Measurements from ENCODE around the gene SACM1L.

SACM1L gene

DNA sequence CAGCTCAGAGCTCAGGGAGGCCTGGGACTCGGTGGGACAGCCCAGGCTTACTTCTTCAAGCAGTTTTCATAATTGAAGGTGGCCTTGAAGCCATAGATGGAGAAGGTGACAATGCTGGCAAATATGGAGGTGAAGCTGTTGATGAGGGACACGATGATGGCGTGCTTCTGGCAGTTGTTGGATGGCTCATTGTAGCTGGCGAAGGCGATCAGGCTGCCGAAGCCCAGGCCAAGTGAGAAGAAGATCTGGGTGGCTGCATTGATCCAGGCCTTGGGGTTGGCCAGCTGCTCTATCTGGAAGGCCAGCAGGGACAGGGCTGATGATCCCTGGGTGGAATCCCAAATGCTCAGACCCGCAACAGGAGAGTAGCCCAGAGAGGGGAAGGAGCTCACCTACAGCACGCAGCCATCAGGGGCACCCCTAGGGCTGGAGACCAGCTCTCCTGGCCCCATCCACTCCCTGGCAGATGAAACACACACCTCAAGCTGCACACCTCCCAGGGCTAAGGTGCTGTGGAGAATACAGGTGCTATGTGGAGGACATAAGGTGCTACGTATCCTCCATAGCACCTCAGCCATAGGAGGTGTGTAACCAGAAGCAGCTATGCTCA lies 82.1 kb downstream of the SACM1L start:
- no peak for DNase-seq (ENCODE audit: low read depth)
- TF ChIP-seq, protein P1, sequence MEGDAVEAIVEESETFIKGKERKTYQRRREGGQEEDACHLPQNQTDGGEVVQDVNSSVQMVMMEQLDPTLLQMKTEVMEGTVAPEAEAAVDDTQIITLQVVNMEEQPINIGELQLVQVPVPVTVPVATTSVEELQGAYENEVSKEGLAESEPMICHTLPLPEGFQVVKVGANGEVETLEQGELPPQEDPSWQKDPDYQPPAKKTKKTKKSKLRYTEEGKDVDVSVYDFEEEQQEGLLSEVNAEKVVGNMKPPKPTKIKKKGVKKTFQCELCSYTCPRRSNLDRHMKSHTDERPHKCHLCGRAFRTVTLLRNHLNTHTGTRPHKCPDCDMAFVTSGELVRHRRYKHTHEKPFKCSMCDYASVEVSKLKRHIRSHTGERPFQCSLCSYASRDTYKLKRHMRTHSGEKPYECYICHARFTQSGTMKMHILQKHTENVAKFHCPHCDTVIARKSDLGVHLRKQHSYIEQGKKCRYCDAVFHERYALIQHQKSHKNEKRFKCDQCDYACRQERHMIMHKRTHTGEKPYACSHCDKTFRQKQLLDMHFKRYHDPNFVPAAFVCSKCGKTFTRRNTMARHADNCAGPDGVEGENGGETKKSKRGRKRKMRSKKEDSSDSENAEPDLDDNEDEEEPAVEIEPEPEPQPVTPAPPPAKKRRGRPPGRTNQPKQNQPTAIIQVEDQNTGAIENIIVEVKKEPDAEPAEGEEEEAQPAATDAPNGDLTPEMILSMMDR (conservative IDR thresholded peaks at IDR 0.05; ENCODE audit: low read length): no peak
- no peak overlapping the region for H3K4me3 ChIP-seq (ENCODE audit: low read length)

DNA sequence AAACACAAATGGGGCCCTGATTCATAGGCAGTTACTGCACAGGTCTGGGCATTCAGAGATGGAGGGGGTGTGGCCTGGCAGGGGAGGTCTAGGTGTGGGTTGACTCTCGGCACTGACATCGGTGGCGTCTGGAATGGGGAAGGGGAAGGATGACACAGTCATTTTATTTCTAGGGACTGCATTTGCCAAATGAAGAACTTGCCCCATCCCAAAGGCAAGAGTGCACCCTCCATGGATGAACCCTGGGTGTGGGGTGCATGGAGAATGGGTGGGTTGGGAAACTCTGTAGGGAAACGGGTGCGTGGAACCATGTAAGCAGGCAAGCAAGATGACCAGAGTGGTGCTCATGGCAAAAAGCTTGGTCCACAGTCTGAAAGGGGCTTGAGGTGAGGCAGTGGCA lies 82.6 kb downstream of the SACM1L start:
- DNase-seq (ENCODE audit: low read depth): no peak
- no peak overlapping the region for H3K4me3 ChIP-seq (ENCODE audit: low read length)
- TF ChIP-seq, protein P1 (conservative IDR thresholded peaks at IDR 0.05; ENCODE audit: low read length): no peak

GRCh38 chr3:45772341-45773035 lies 83.3 kb downstream of the SACM1L start:
- no peak overlapping the region for H3K4me3 ChIP-seq (ENCODE audit: low read length)
- no peak for DNase-seq (ENCODE audit: low read depth)
- TF ChIP-seq, protein P1 (conservative IDR thresholded peaks at IDR 0.05; ENCODE audit: low read length): no peak

- TF ChIP-seq, protein P1 (conservative IDR thresholded peaks at IDR 0.05; ENCODE audit: low read length): no peak
These were observed 83.9 kb downstream of the SACM1L start for GRCh38 chr3:45773072-45773471.

DNA sequence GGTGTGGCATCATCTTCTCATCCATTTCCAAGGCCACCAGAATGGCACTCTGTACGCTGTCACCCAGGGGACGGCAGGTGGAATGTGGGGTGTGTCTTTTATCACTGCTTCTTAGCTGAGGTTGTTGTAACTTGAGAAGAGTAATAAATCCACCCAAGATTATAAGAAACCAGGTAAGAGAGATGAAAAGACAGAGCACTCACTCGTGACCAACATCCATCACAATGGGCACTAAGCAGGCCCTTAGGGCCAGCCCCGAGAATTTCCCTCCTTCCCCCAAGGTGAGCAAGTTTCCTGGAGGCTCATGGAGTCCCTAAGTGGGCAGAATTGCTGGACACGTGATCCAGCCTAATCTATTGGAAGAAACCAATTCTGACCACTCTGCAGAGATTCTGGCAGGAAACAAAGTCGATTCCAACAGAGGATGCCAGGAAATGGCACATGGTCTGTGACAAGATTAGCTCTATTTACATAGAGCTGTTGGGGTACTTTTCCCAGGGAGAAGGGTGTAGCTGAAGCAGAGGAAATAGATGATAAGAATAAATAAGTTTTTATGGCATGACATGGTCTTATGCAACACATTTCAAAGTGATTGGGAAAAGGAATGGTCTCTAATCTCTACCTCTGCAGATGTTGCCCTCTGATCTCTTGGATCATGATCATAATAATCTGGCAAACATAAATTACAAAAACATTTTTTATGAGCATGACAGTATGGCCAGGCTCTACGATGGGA lies 84.7 kb downstream of the SACM1L start:
- no peak overlapping the region for H3K4me3 ChIP-seq (ENCODE audit: low read length)
- DNase-seq (ENCODE audit: low read depth): no peak
- TF ChIP-seq, protein P1 (conservative IDR thresholded peaks at IDR 0.05; ENCODE audit: low read length): no peak

More at GRCh38 chr3:45773072-45773471, 83.9 kb downstream of the SACM1L start:
- DNase-seq (ENCODE audit: low read depth): no peak
- no peak overlapping the region for H3K4me3 ChIP-seq (ENCODE audit: low read length)

- no peak for DNase-seq (ENCODE audit: low read depth)
- no peak overlapping the region for H3K4me3 ChIP-seq (ENCODE audit: low read length)
- TF ChIP-seq, protein P1 (conservative IDR thresholded peaks at IDR 0.05; ENCODE audit: low read length): no peak
These were observed 85.7 kb downstream of the SACM1L start for GRCh38 chr3:45774581-45775521.
